Ovary (tissue), 9 donors: ENCODE data around the gene UBE2L3. TPM values are rescaled to one million over a fixed set of nuclear protein-coding genes. Genes with fewer than 3 reads are reported as not detected.

Experiments used
- DNase-seq, 5 donors: peaks; one replicate each; pipeline ENCODE4 v3.0.0-alpha.2; 2019 to 2020
- H3K27ac ChIP-seq, 2 donors: fragments of 200-600 bp; one replicate each; pipeline versions ENCODE4 v1.5.1 to v1.8.0; 2019 to 2022
- H3K27me3 ChIP-seq: fragments of 200-600 bp; one replicate; pipeline ENCODE4 v1.8.0; 2022
- H3K36me3 ChIP-seq: fragments of 200-600 bp; sonication (generic); one replicate; pipeline ENCODE4 v1.5.1; 2019
- H3K4me1 ChIP-seq: one replicate; pipeline ENCODE4 v1.8.1; 2013; ENCODE audit warnings: mild to moderate bottlenecking, moderate library complexity; ENCODE audit not compliant: insufficient read depth
- H3K4me3 ChIP-seq: fragments of 200-600 bp; sonication (generic); one replicate; pipeline ENCODE4 v1.5.1; 2017
- H3K9me3 ChIP-seq, 2 donors: fragments of 200-600 bp in 1 of 2; sonication (generic) in 1 of 2; one replicate each; pipeline versions ENCODE4 v1.5.1 to v1.8.1; 2013 to 2019; ENCODE audit warnings: mild to moderate bottlenecking in 1 of 2, moderate library complexity in 1 of 2
- EP300 ChIP-seq: sonication (generic); formaldehyde crosslinking; IDR thresholded peaks from one replicate; pipeline ENCODE4 v1.6.1; 2017; ENCODE audit warnings: antibody characterized with exemption
- POLR2A ChIP-seq: fragments of 450-650 bp; IDR thresholded peaks from one replicate; pipeline ENCODE4 v1.6.1; 2017; ENCODE audit warnings: antibody characterized with exemption, mild to moderate bottlenecking, moderate library complexity
- WGBS, 3 donors: extraction: QIAGEN DNeasy Blood & Tissue Kit in 1 of 3; methylation state at CpG; one replicate each; pipeline versions ENCODE4 v1.1.5 to v1.1.7; 2013 to 2017; 5-methylcytosine and 5-hydroxymethylcytosine counted together
- intact Hi-C, 4 donors: fragments of 100-400 bp; cut with DNase I; formaldehyde crosslinking; loops; one replicate each; pipeline versions ENCODE4 v1.11.0 to v1.15.1; 2022 to 2023
- polyA plus RNA-seq, 2 donors: library from polyadenylated mRNA; stranded (reverse); fragments of 200-250 nt in 1 of 2; fragments of 350-450 nt in 1 of 2; fragmentation: Illumina TruSeq in 1 of 2; extraction: RNeasy Lipid Tissue Mini Kit (QIAGEN cat#74804) in 1 of 2; gene quantifications; one replicate each; pipeline ENCODE4 v1.2.3, GENCODE V29; 2013 to 2014
- total RNA-seq, 7 donors: library from RNA; depleted of rRNA in 2 of 7; stranded (reverse); fragments of >200 nt in 2 of 7; fragmentation: NEBNext Ultra II Directional in 3 of 7; extraction: Animal tissue kit (Norgen Biotek cat#: 25700) in 3 of 7; gene quantifications; one replicate each; pipeline versions ENCODE4 v1.1.0 to v1.2.4, GENCODE V29; 2016 to 2023
- TF ChIP-seq, protein P1 (sequence below), 3 donors: fragments of 450-650 bp in 2 of 3; fragments of 200-600 bp in 1 of 3; IDR thresholded peaks; one replicate each; pipeline versions ENCODE4 v1.5.1 to v1.8.0; 2016 to 2022; ENCODE audit warnings: antibody characterized with exemption in 3 of 3, mild to moderate bottlenecking in 1 of 3
- donor health status: DM: no; HTN: no; CAD: no; lungs with moderate emphysema.
- donor health status: DM: no; HTN: no; CAD: no.
- donor health status: Bipolar disorder and iron deficiency.
- donor health status: DM: yes; HTN: yes; CAD: no.
- donor health status: DM: no; HTN: no; CAD: no.
- donor health status: DM: yes; HTN: yes; CAD: no.

The UBE2L3 gene
- total and polyA plus RNA-seq, 9 donors, result 20.3 to 105 (median 39.9) TPM

DNA sequence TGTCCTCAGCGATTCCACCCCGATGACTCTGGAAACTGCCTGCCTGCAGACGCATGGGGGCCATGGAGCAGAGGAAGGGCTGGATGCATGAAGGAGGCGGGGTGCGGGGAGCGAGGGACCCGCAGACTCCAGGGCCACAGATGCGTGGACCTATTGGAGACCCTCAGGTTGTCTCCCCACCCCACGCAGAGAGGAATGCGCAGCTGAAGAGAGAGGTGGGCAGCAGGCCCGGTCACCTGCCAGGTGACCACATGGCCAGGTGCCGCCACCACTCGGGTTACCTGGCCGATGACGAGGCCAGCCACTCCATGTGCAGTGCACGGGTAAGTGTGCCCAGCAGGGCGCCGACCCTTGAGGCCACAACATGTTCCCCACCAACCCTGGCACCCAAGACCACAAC, 65.4 kb downstream of the UBE2L3 start:
- no peak overlapping the region for H3K4me3 ChIP-seq
- H3K4me1 ChIP-seq, result peaks cover 5% of the 10 kb centered on the region
- no peaks in the 10 kb centered on the region for H3K9me3 ChIP-seq
- TF ChIP-seq, protein P1, sequence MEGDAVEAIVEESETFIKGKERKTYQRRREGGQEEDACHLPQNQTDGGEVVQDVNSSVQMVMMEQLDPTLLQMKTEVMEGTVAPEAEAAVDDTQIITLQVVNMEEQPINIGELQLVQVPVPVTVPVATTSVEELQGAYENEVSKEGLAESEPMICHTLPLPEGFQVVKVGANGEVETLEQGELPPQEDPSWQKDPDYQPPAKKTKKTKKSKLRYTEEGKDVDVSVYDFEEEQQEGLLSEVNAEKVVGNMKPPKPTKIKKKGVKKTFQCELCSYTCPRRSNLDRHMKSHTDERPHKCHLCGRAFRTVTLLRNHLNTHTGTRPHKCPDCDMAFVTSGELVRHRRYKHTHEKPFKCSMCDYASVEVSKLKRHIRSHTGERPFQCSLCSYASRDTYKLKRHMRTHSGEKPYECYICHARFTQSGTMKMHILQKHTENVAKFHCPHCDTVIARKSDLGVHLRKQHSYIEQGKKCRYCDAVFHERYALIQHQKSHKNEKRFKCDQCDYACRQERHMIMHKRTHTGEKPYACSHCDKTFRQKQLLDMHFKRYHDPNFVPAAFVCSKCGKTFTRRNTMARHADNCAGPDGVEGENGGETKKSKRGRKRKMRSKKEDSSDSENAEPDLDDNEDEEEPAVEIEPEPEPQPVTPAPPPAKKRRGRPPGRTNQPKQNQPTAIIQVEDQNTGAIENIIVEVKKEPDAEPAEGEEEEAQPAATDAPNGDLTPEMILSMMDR (IDR thresholded peaks at IDR 0.05), result no peak
- TF ChIP-seq POLR2A (no peak), EP300 (no peak)
- WGBS, 3 donors, result 90 to 93% (median 92%) methylated on average over 18 of the region's 18 CpGs
- H3K27me3 ChIP-seq, result no peaks in the 10 kb centered on the region
- H3K27ac ChIP-seq, result no peak overlapping the region
- DNase-seq, result no peak
- intact Hi-C loops, result no loop called here
- no peaks in the 10 kb centered on the region for H3K36me3 ChIP-seq

DNA sequence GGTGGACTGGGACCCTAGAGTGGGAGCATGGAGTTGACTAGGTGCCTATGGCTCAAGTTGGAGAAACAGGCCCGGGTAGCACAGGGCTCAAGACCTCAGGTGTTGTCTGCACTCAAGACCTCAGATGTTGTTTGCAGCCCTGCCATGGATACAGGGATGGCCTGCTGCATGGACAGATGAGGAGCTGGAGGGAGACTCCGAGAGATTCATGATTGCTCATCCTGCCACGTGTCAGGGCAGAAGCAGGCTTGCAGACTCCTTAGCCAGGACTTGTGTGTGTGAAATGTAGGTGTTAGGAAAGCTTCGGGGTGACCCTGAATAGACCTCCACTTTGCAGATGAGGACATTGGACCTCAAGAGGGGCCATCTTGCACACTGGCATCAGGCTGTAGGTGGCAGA, 66.0 kb downstream of the UBE2L3 start:
- TF ChIP-seq EP300 (no peak), POLR2A (no peak)
- TF ChIP-seq, protein P1 (IDR thresholded peaks at IDR 0.05), result no peak
- Histone ChIP-seq H3K4me3 (no peak overlapping the region), H3K27ac (no peak overlapping the region), H3K27me3 (no peaks in the 10 kb centered on the region), H3K9me3 (no peaks in the 10 kb centered on the region), H3K36me3 (no peaks in the 10 kb centered on the region), H3K4me1 (peaks cover 5% of the 10 kb centered on the region)
- intact Hi-C loops, result no loop called here
- DNase-seq, result no peak
- WGBS, 3 donors, result 87 to 93% (median 90%) methylated on average over 4 of the region's 4 CpGs

DNA sequence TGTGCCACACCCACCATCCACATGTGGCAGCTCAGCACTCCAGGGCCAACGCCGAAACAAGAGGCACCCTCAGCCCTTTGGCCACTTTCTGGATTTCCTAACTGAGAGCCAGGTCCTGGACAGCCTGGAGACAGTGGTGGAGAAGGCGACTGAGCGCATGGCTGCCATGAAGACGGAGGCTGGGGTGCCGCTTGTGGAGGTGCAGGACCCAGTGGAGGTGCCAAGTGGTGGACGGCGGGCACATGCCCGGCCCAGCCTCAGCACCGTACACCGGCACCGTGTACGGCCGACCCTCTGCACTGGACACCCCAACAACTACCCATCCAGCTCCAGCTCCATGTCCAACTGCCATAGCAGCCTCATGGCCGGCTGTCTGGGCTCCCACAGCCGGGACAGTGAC, 66.6 kb downstream of the UBE2L3 start:
- no peaks in the 10 kb centered on the region for H3K9me3 ChIP-seq

DNA sequence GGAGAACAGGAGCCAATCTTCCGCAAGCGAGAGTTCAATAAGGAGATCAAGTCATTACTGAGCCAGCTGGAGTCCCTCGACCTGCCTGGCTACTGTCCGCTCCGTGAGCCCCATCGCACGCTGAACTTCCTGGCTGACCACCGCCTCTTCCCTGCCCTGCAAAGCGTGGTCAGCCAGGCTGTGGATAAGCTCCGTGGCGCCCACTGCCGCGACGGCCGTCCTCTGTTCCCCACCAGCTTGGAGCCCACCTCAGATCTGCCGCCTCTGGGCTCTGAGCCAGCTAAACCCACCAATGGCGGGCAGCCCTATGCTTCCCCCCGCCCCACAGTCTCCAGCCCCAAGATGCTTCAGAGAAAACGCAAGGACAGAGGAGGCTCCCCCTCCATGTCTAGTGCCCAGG, 67.3 kb downstream of the UBE2L3 start:
- intact Hi-C loops, result no loop called here
- Histone ChIP-seq H3K4me1 (no peaks in the 10 kb centered on the region), H3K4me3 (no peak overlapping the region), H3K27ac (no peak overlapping the region), H3K36me3 (no peaks in the 10 kb centered on the region), H3K9me3 (no peaks in the 10 kb centered on the region), H3K27me3 (no peaks in the 10 kb centered on the region)
- WGBS, 3 donors, result 69 to 74% (median 71%) methylated on average over 19 of the region's 19 CpGs
- no peak for DNase-seq
- TF ChIP-seq EP300, result no peak
- no peak for TF ChIP-seq POLR2A
- TF ChIP-seq, protein P1 (IDR thresholded peaks at IDR 0.05), result no peak

More for the DNA sequence above, 66.6 kb downstream of the UBE2L3 start:
- no peaks in the 10 kb centered on the region for H3K27me3 ChIP-seq
- 93 to 97% (median 95%) methylated on average over 14 to 16 of the region's 16 CpGs for WGBS, 3 donors
- no peak overlapping the region for H3K27ac ChIP-seq
- DNase-seq, result no peak
- no peaks in the 10 kb centered on the region for H3K36me3 ChIP-seq
- intact Hi-C loops, result no loop called here
- TF ChIP-seq POLR2A, result no peak
- H3K4me1 ChIP-seq, result peaks cover under 1% of the 10 kb centered on the region
- no peak overlapping the region for H3K4me3 ChIP-seq

DNA sequence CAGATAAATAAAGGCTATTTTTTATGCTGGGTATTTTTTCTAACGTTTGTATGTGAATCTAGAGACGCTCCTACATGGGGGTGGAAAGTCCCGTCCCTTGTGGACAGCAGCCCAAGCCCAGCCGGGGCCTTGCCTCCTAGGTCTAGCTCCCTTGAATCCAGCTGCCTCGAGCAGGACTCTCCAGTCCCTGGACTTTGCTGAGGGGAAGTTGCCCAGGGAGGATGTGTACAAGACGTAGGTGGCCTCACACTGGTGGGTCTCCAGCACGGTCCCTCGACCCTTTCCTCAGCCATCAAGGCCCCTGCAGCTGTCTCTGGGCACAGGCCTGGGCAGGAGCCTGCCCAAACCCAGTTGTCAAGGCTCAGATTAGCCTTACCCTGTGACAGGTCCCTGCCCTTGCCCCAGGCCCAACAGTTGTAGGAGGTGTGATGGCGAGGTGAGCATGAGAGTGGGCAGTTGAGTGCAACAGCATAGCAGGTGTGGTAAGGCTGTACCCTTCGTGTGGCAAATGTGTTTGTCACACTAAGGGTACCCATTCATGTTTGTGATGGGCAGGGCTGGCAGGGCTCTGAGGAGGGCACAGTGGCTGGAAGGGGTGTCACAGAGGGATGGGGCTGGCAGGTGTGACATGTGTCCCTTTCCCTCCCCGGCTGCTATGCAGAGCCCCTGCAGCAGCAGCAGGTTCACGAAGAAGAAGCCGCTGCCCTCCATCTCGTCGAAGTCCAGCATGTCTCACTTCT, 68.4 kb downstream of the UBE2L3 start:
- no peaks in the 10 kb centered on the region for H3K9me3 ChIP-seq
- intact Hi-C loops, result no loop called here
- TF ChIP-seq EP300, result no peak
- no peak overlapping the region for H3K4me3 ChIP-seq
- H3K4me1 ChIP-seq, result no peaks in the 10 kb centered on the region
- H3K27ac ChIP-seq, result no peak overlapping the region
- no peaks in the 10 kb centered on the region for H3K27me3 ChIP-seq
- no peak for DNase-seq
- WGBS, 3 donors, result 74 to 77% (median 77%) methylated on average over 15 of the region's 15 CpGs
- no peaks in the 10 kb centered on the region for H3K36me3 ChIP-seq
